Activated T-helper 1 cell treated with Interleukin-2 at 50 U/mL for 16 hours (primary cell): Measurements from ENCODE around the gene DCLK3.

Source experiments
- DNase-seq: peaks from one replicate; pipeline ENCODE4 v3.0.0-alpha.2; 2020; ENCODE audit warnings: low read depth

Gene DCLK3

DNA sequence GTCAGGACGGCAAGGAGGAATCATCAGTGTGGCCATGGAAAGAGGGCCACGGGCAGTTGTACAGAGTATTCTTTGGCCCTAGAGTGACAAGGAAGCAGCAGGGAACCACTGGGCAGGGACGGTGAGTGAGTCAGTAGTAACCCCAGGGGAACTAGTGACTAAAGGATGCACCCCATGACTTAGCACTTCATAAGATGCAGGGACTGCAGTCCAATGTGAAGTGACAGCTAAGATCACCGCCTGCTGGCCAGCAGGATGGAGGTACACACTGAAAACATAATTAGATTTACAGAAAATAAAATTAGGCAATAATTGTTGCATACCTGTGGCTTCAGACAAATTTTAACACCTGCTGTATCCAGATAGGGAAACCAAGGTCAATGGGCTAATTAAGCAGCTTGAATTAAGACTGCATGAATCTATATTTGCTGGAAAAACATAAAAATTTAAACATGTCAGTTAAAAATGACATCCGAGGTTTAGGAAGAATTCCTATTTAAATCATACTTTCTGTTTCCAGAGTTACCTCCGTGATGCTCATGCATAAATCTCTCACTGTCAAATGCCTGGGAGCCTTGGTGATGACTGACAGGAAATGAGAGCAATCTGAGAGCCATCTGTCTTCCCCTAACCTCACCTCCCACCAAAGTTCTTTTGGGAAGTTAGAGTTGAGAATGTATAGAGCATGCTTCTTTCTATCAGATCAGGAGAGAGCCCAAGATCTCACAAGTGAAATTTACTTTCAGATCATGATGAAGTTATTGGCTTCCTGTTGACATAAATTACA lies 56.5 kb downstream of the DCLK3 start:
- DNase-seq: no peak

DNA sequence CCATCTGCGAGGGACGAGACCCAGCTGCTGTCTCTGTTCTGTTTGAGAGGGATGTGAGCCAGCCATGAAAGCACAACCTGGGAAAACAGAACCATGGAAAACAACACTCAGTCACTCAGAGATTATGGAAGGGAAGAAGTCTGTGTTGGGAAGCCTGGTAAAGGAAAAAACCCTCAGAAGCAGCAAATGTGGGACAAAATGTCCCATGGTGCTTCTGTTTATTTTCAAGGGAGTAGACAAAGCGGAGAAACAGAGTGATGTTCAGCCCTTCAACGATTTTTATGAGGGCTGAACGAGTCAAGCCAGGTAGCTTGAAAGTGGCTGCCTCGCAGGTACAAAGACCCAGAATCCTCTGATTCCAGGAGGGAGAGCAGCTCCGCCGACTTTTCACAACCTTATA lies 59.3 kb downstream of the DCLK3 start:
- DNase-seq: no peak

DNA sequence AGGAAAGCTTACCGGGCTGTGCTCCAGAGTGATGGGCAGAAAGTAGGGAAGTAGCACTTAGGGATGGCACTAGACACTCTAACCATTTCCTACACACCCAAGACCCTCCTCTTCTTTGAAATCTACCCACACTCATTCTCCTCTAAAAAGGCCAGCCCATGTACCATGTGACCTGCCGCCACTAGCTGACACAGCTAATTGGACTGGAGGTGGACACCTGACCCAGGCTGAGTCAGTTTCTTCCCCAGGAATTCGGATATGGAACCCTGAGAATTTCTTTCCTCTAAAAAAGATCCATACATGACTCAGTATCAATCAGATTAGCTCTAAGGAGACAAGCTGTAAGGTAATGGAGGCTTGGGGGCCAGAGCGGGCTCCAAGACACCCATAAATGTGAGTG lies 60.1 kb downstream of the DCLK3 start:
- DNase-seq: no peak

DNA sequence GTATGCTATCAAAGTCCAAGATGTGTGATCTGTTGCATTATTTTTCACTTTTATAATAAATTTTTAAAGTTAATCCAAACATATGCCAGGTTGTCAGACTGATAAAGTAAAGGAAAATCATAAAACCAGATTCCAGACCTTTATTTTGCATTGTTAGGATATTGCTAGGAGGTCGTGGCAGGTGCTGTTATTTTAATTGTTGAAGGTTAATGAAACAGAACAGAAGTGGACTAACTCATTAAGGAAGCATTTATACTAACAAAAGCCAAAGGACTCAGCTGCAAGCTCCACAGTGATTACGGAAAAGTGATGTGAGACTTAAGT lies 63.1 kb downstream of the DCLK3 start:
- DNase-seq: no peak

DNA sequence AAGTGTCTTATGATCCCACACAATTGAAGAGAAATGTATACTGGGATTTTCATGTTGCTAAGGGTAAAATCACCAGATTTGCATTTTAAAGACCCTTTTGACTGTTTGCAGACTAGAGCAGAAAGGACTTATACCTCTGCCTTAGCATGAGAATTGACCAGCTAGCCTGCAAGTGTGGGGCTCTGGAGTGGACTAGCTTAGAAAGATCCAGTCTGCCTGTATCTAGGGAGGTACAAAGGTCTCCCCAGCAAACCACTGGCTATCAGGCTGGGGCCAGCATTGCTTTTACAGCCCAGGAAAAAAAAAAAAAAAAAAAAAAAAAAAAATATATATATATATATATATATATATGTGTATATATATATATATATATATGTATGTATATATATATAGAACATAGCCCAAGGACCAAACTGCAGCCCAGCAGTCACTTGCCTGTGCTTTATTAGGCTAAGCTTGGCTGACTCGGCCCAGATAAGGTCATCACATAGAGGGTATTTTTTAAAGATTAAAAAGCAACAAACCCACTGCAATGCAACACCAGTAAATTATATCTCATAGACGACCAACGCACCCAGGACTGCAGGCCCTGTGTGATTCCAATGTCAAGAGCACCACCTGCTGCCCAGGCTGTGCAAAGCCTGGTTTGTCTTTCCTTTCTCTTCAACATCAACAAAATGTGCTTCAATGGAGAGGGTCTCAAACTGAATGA lies 63.7 kb downstream of the DCLK3 start:
- DNase-seq: no peak

DNA sequence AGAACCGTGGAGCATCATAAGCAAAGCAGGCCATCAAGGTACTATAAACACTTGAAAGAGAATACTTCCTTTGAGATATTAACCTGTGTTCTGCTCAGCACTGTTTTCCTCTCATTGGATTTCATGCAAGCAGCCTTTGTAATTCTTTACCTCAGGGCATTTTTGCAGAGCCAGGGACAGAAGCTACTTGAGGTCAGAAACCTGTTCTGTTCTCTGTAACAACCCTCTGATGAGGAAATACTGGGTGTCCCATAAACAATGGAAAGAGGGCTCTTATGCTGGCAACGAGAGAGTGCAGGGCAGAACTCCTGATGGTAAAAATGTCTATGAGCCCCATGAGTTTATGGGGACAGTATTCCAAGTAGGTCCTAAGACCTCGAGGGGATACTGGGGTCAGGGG lies 66.0 kb downstream of the DCLK3 start:
- no peak for DNase-seq

DNA sequence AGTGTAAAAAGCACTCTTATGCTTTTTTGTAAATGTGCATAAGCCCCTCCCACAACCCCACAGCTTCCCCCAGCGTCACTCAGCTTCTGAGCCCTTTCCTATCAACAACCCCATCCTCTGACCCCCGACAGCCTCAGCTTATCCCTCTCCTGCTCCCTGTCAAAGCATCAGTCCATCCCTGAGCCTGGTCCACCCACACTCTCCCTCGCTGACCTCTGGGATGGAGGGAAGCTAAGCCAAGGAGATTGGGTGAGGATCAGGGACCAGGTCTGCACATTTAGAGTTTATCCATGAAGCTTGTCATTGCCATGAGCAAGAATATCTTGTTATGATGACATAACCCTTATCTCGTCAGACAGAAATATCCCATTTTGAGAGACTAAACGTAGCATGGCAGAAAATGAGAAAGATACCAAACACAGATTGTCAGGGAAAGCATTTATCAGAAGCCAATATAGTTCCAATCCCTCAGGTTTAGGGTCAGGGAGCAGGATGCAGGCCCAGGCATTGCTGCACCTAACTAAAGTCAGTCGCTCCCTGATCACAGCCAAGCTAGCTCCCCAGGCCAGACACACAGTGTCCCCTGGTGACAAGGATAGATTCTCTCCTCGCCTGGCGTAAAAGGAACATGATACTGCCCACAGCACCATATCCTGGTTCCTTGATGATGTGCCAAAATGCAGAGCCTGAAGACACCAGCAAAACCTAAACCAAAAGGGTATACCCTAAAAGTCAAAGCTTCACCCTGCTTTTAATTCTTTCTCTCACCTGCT lies 66.9 kb downstream of the DCLK3 start:
- no peak for DNase-seq

DNA sequence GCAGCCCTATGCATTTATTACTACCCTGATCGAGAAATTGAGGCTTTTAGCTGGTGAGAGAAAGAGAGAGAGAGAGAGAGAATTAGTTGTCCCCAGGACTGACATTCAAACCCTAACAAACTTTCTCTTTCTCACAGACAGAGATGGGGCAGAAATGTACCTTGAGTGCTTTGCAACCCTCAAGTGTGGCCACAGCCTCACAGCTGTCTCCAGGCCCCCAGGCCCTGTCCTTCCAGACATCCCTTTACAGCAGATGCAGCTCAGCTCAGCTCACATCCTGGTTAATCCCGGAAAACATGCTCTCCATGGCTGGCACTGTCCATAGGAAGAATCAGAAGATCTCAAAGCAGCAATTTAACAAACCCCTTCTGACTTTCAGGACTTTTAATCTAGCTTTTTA lies 67.6 kb downstream of the DCLK3 start:
- DNase-seq: no peak

DNA sequence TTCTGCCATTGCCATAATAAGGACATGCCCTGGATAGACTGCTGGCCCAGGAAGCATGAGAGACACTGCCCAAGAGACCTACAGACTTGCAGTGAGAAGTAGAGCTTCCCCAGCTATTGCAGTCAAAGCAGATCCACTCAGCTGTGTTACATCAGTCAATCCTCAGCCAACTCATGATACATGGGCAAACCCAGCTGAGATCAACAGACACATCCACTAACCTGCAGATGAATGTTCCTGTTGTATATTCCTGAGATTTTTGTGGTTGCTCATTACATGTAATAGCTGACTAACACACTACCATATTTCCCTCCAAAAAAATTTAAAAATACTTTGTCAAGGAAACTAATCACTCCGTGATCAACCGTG lies 68.6 kb downstream of the DCLK3 start:
- DNase-seq: no peak

DNA sequence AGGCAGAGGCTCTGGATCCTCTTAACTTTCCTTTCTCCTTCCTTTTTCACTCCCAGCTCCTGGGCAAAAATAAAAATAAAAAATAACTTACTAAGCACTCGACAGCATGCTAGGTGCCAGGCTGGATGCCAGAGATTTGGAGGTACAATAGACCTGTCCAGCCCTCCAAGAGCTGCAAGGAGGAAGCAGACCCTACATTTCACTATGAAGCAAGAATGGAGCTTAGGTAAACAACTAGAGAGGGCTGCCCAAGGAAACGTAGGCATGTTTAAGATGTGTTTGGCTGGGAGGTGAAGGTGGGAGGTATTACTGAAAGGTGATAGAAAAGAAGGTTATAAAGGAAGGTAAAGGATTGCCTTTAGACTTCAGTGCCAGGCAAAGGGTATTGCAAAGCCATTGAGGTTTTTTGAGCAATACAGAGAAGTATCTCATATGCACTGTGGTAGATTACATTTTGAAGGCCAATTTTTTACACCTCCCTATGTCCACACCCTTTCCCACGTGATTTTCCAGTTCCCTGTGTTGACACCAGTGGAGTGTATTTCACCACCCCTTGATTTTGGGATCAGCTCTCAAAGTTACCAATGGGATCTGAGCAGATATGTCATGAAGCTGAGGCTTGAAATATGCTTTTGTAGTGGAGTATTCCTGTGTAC lies 69.1 kb downstream of the DCLK3 start:
- DNase-seq: no peak

DNA sequence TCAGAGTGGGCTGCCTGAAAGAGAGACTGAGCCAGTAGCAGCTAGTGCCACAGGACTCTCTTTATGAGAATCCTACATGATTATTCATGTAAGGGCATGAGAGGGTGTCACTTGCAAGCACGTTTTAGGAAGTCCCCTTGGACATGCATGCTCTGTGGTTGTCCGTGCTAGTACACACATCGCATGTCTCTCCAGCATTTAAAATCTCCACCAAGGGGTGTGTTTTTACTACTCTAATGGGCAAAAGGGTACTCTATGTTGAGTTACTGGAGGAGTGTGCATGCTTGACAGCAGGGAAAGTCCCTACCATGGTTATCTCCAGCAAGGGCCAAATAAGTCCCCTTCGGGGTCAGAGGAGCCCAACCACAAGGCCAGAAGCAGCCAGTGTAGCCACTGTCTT lies 70.7 kb downstream of the DCLK3 start:
- no peak for DNase-seq

DNA sequence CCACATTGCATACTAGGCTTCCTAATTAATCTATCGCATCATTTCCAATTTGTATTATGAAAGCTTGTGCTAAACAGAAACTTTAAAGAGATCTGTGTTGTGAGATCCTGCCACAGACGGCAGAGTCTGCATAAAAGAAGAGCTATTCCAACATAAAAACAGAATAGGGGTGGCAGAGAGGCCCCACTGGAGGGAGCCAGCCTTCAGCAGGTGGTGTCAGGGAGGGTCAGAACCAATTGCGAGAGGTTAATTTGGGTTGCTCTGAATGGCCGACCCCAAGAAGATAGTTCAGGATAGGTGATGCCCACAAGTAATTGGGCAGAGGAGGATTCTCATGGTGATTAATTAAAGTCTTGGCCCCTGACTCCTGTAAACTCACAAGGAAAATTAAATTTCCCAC lies 74.8 kb downstream of the DCLK3 start:
- DNase-seq: no peak

DNA sequence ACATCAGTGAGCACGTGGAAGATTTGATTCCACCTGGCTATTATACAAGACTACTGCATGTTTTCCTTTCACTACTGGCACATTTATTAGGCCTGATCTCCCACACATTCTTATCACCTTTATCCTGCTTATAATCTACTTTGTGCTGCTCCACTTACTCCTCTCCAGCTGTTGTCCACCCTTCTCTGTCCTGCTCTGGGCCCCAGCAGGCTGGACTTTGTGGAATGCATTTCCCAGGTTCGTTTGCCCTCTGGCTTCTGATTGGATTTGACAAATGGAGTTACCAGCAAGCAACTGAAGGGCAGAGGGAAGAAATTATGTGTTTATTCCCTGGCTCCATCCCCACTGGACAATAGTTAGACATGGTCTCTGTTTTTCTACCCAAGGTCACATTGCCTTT lies 75.5 kb downstream of the DCLK3 start:
- DNase-seq: no peak

DNA sequence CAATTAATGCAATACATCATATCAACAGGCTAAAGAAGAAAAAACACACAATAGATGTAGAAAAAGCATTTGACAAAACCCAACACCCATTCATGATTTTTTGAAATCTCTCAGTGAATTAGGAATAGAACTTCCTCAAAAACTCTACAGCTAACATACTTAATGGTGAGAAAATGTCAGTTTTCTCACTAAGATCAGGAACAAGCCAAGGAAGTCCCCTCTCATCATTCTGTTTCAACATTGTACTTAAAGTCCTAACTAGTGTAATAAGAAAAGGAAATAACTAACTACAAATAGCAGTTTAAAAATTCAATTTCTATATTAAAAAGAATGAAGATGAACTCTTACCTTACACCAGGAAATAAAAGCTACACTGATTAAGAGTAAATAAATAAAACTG lies 77.8 kb downstream of the DCLK3 start:
- no peak for DNase-seq

DNA sequence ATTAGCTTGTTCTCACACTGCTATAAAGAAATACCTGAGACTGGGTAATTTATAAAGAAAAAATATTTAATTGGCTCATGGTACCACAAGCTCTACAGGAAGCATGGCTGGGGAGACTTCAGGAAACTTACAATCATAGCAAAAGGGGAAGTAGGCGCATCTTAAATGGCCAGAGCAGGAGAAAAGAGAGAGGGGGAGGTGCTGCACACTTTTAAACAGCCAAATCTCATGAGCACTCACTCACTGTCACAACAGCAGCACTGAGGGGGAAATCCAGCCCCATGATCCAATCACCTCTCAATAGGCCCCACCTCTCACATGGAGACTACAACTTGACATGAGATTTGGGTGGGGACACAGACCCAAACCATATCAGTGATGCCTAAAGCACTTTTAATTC lies 82.5 kb downstream of the DCLK3 start:
- no peak for DNase-seq

DNA sequence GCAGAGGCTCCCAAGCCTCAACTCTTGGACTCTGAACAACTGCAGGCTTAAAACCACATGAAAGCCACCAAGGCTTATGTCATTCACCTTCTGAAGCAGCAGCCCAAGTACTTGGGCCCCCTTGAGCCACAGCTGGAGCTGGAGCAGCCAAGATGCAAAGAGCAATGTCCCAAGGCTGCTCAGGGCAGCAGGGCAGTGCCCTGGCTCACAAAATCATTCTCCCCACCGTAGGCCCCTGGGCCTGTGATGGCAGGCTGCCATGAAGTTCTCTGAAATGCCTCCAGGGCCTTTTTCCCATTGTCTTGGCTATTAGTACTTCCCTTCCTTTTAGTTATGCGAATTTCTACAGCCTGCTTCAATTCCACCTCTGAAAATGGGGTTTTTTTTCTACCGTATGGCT lies 83.4 kb downstream of the DCLK3 start:
- DNase-seq: no peak

DNA sequence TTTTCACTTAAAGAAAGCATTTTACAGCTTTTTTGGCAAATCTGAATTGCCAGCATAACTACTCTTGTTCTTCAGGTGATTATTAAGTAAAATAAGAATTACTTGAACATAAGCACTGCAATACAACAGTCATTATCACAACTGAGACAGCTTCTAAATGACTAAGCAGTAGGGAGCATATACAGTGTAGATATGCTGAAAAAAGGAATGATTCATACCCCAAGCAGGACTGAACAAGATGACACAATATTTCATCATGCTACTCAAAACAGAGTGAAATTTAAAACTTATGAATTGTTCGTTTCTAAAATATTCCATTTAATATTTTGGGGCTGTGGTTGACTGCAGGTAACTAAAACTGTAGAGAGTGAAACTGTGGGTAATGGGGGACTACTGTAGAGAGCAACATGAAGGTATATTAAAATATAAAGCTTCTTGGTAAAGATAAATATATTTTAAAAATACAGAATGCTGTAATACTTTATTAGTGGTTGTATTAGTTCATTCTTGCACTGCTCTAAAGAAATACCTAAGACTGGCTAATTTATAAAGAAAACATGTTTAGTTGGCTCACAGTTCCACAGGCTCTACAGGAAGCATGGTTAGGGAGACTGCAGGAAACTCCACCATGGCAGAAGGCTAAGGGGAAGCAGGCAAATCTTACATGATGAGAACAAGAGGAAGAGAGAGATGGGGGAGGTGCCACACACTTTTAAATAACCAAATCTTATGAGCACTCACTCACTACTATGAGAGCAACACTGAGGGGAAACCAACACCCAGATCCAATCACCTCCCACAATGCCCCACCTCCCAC lies 84.8 kb downstream of the DCLK3 start:
- no peak for DNase-seq

DNA sequence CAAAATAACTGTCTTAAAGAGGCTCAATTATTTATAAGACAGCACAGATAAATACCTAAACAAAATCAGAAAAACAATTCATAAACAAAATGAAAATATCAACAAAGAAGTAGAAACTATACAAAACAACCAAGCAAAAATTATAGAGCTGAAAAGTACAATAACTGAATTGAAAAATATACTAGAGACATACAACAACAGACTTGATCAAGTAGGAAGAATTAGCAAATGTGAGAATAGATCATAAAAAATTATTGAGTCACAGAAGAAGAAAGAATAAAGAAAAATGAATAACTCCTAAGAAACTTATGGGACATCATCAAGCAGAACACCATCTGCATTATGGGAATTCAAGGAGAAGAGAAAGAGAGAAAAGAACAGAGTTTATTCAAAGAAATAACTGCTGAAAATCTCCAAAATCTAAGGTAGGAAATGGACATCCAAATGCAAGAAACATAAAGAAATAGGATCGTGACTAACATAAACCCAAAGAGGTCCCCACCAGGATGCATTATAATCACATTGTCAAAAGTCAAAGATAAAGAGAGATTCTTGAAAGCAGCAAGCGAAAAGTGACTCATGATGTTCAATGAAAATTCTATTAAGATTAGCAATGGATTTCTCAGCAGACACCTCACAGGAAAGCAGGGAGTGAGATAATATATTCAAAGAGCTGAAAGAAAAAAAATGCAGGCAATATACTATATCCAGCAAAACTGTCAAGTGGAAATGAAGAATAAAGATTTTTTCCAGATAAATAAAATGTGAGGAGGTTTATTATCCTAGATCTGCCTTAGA lies 85.9 kb downstream of the DCLK3 start:
- DNase-seq: no peak

DNA sequence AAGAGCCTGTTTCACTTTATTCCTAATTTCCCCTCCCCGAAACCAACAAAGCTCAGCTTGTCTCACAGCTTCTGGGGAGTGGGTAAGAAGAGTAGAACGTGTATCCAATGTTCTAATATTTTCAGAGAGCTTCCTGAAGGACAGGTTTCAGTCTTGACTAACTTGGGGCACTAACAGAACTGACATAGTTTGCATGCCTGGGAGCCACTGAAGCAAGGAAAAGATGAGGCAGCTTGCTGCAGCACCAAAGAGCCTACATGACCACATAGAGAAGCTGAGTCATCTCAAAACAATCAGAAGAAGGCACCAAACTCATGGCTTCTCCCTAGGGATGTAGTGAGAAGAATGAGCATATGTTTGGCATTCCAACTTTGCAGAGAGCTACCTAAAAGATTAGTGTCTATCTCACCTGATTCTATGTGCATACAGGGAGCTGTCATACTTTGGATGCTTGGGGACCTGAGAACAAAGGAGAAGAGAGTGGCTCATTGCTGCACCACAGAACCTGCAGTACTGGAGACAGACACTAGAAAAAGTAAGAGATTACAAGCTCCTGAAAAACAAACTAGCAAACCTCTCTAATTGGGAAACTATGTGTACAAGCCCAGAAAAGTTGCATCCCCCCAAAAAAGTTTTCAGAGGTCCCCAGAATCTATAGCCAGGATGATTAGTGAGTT lies 86.9 kb downstream of the DCLK3 start:
- DNase-seq: no peak

DNA sequence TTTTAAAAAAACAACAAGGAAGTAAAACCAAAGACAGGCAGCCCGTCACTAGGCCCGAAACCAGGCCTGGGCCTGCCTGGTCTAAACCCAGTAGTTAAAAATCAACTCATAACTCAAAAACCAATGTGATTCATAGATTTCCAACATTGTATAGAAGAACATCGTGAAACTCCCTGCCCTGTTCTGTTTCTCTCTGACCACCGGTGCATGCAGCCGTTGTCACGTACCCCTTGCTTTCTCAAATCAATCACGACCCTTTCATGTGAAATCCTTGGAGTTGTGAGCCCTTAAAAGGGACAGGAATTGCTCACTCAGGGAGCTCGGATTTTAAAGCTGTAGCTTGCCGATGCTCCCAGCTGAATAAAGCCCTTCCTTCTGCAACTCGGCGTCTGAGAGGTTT lies 89.5 kb downstream of the DCLK3 start:
- DNase-seq: no peak

DNA sequence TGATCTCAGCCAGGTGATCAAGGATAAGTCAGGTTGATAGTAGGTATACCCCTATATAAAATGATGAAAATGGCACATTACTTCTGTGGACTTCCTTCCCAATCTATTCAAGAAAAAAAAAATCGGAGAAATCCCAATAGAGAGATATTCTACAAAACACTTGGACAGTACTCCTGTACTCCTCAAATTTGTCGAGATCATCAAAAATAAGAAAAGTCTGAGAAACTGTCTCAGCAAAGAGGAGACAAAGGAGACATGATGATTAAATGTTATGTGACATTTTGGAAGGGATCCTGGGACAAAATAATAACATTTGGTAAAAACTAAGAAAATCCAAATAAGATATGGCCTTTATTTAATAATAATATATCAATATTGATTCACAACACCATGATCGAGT lies 94.6 kb downstream of the DCLK3 start:
- no peak for DNase-seq
